Pulmonary artery endothelial cell (primary cell): ENCODE data around the gene ATP6V1F. TPM values are rescaled to one million over a fixed set of nuclear protein-coding genes. Genes with fewer than 3 reads are reported as not detected.

ENCODE experiments used
- total RNA-seq: library from RNA; depleted of rRNA; stranded (reverse); fragments of >200 nt; gene quantifications from 2 replicates; pipeline ENCODE4 v1.2.3, GENCODE V29; 2014

ATP6V1F gene
- total RNA-seq, 1 donor from 2014 or later, result 90.3 TPM

Other genes with a start within 250 kb of the ATP6V1F start
- gene GARIN1A, start 190.6 kb upstream of the ATP6V1F start, total RNA-seq, result 0.13 and 0.18 TPM in 2 replicates
- 381 and 432 TPM in 2 replicates for gene CALU, start 123.5 kb upstream of the ATP6V1F start, total RNA-seq
- not detected in 2 replicates for gene OPN1SW, start 87.1 kb upstream of the ATP6V1F start, total RNA-seq
- 2.7 and 4.5 TPM in 2 replicates for gene CCDC136, start 70.9 kb upstream of the ATP6V1F start, total RNA-seq
- 133 and 167 TPM in 2 replicates for gene FLNC, start 32.5 kb upstream of the ATP6V1F start, total RNA-seq
- gene KCP, start 47.9 kb downstream of the ATP6V1F start, total RNA-seq, result 0.04 TPM in 1 of 2 replicates, not detected in the other
- gene IRF5, start 75.1 kb downstream of the ATP6V1F start, total RNA-seq, result 0.18 and 0.26 TPM in 2 replicates
- 78.1 and 91.4 TPM in 2 replicates for gene TNPO3, start 192.3 kb downstream of the ATP6V1F start, total RNA-seq